ENCODE results near the gene OPRL1. TPM values are rescaled to one million over a fixed set of nuclear protein-coding genes. Genes with fewer than 3 reads are reported as not detected.
A peak's percentile ranks its signal among the peaks of the same experiment; 100 is the strongest.

Gene OPRL1
- polyA plus RNA-seq, 1 experiment = 0.86 TPM

DNA sequence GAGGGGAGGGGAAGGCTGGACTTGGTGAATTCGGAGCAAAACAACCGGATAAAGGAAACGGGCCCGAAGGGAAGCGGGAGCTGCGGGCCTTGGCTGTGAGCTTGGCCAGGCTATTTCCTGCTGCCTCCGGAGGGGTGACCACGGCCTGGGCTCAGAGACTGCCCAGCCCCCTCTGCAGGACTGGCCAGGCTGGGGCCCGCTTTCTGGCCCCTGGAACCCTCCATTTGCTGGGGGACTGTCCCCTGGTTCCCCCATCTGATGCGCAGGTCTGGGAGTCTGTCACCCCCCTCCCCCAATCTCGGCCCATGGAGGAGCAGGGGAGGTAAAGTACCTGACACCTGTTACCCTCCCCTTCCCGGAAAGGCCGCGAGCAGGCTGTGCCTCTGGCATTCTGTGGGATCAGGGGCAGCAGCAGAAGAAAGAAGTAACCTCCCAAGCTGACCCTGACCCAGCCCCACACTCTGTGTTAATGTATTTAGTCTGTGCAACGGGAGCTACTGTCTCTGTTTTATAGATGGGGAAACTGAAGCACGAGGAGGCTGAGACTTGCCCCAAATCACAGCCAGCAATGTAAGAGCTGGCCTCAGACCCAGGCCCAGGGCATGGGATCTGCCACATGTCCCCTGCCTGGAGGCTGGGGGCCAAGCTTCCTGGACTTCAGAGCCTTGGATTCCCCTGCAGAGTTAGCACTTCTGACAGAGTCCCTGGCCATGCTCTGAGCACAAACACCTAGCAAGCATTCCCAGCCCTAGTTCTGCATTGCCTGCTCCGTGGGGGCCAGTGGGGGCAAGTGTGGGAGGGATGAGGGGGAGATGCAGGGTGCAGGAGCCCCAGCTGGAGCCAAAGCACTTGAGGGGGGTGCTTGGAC lies 40.4 kb upstream of the OPRL1 start:
- Histone ChIP-seq H3K4me3 (ENCODE audit: low read depth, low read length) (peak overlapping the region; percentile 27; the same call in 1 of the 2 replicates), H3K9me3 (ENCODE audit: control insufficient read depth, insufficient read depth, low read length) (no peaks in the 10 kb centered on the region), H3K27me3 (ENCODE audit: control insufficient read depth, insufficient read depth, low read length) (peaks cover 57% of the 10 kb centered on the region), H3K27ac (ENCODE audit: low read depth, low read length) (no peak overlapping the region)
- POLR2A ChIA-PET = interaction anchor here (0.6 to 1.4 kb wide), 2 partner anchors 23 to 519 kb away, joined by 3 read pairs; partner anchors contain the start of genes PPDPF and TCEA2
- CTCF ChIA-PET = interaction anchor here (0.9 to 3.6 kb wide), 13 partner anchors 11 to 502 kb away, joined by 3 to 31 read pairs (median 4); partner anchors contain the start of genes PRPF6 and TCEA2
- TF ChIP-seq, protein P1, sequence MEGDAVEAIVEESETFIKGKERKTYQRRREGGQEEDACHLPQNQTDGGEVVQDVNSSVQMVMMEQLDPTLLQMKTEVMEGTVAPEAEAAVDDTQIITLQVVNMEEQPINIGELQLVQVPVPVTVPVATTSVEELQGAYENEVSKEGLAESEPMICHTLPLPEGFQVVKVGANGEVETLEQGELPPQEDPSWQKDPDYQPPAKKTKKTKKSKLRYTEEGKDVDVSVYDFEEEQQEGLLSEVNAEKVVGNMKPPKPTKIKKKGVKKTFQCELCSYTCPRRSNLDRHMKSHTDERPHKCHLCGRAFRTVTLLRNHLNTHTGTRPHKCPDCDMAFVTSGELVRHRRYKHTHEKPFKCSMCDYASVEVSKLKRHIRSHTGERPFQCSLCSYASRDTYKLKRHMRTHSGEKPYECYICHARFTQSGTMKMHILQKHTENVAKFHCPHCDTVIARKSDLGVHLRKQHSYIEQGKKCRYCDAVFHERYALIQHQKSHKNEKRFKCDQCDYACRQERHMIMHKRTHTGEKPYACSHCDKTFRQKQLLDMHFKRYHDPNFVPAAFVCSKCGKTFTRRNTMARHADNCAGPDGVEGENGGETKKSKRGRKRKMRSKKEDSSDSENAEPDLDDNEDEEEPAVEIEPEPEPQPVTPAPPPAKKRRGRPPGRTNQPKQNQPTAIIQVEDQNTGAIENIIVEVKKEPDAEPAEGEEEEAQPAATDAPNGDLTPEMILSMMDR (IDR thresholded peaks at IDR 0.05; ENCODE audit: low read depth, low read length) = no peak
- DNase-seq (ENCODE audit: low read depth, low spot score) = no peak

DNA sequence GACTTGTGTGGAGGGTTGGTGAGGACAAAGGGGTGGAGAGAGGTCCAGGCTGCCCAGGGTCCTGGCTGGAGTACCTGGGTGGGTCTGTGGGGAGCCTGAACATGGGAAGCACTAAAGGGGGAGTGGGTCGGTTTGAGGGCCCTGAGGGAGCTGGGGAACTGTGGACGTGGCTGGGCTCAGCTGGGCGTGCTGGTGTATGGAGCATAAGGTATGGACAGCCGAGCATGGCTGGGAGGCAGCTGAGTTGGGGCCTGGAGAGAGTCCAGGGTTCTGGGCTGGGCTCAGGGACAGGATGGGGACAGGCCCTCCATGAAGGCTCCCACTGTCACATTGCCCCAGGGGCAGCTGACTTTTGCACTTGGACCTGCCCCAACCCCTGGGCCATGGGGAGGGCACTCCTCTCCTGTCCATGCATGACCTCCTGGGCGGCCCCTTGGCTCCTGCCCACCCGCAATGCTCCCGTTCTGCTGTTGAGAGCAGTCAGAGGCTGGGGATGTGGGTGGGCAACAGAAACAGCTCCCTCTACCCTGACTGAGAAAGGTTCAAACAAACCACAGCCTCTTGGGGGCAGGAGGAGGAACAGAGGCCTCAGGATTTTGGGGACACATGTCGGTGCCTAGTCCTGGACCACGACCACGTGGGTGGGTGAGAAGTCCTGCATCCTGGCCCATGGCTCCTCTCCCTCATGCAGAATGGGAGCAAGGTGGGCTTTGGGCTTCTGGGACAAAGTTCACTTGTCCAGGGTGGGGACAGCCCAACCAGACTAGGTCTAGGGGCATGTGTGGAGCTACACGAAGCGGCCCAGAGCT lies 39.4 kb upstream of the OPRL1 start:
- ChIA-PET POLR2A (no interaction called here), CTCF (interaction anchor here (1.0 to 3.6 kb wide), 5 partner anchors 12 to 81 kb away, joined by 4 to 31 read pairs (median 6); partner anchors contain the start of gene TCEA2)
- H3K9me3 ChIP-seq (ENCODE audit: control insufficient read depth, insufficient read depth, low read length) = no peaks in the 10 kb centered on the region

DNA sequence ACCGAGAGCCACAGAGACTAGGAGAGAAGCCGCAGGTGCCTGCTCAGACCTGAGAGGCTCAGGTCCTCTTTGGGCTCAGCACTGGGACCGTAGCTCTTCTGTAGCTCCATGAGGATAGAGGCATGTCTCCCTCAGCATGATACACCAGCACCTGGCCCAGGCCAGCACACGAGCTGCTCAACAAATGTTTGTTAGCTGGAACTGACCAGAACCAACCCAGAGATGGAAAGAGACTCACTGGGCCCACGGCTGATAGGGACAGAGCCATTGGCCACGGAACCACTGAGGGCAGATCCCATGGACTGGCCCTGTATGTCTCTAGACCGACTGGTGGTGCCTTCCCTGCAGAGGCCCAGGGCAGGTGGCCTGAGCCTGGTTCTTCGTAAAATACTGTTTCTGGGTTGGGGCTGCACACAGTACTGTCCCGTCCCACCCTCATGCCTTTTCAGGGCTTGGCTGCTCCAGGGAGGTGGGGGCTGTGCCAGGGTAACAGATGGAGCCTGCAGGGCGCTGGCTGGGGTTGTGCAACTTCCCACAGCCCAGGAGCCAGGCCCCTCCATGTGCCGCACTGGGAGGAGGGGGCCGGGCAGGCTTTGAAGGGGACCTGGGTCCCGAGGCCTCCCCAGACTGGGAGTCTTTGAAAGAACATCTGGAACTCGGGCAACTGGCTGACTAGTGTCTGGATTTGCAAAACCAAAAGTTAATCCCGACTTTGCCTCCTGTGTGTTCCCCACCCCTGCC lies 38.7 kb upstream of the OPRL1 start:
- Histone ChIP-seq H3K9me3 (ENCODE audit: control insufficient read depth, insufficient read depth, low read length) (no peaks in the 10 kb centered on the region), H3K27ac (ENCODE audit: low read depth, low read length) (no peak overlapping the region), H3K27me3 (ENCODE audit: control insufficient read depth, insufficient read depth, low read length) (peaks cover 68% of the 10 kb centered on the region), H3K4me3 (ENCODE audit: low read depth, low read length) (no peak overlapping the region)
- TF ChIP-seq, protein P1 (IDR thresholded peaks at IDR 0.05; ENCODE audit: low read depth, low read length) = no peak
- ChIA-PET CTCF (interaction anchor here (1.0 to 3.0 kb wide), 2 partner anchors 13 to 15 kb away, joined by 4 to 13 read pairs; no protein-coding TSS in a partner anchor), POLR2A (no interaction called here)
- DNase-seq (ENCODE audit: low read depth, low spot score) = no peak

More for the DNA sequence above, 39.4 kb upstream of the OPRL1 start:
- TF ChIP-seq, protein P1 (IDR thresholded peaks at IDR 0.05; ENCODE audit: low read depth, low read length) = no peak
- no peak overlapping the region for H3K4me3 ChIP-seq (ENCODE audit: low read depth, low read length)
- H3K27ac ChIP-seq (ENCODE audit: low read depth, low read length) = no peak overlapping the region
- H3K27me3 ChIP-seq (ENCODE audit: control insufficient read depth, insufficient read depth, low read length) = peaks cover 61% of the 10 kb centered on the region
- no peak for DNase-seq (ENCODE audit: low read depth, low spot score)

DNA sequence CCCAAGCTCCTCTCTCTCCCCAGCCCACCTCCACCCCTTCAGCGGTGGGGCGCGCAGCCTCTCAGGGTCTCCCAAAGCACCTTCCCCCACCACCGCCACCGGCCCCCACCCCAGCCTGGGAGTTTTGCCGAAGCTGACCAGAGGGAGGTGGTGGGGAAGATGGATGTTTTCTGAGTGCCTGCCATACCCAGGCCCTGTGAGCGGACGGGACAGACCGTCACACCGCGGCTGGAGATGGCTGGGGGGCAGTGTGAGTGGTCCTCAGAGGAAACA lies 38.2 kb upstream of the OPRL1 start:
- DNase-seq (ENCODE audit: low read depth, low spot score) = no peak
- TF ChIP-seq, protein P1 (IDR thresholded peaks at IDR 0.05; ENCODE audit: low read depth, low read length) = no peak
- H3K27ac ChIP-seq (ENCODE audit: low read depth, low read length) = no peak overlapping the region
- CTCF ChIA-PET = no interaction called here
- peaks cover 71% of the 10 kb centered on the region for H3K27me3 ChIP-seq (ENCODE audit: control insufficient read depth, insufficient read depth, low read length)
- POLR2A ChIA-PET = no interaction called here
- H3K4me3 ChIP-seq (ENCODE audit: low read depth, low read length) = no peak overlapping the region
- no peaks in the 10 kb centered on the region for H3K9me3 ChIP-seq (ENCODE audit: control insufficient read depth, insufficient read depth, low read length)
